Ammon's horn (tissue), 1 donor: Measurements from ENCODE around the gene GALK1.

ENCODE experiments used
- DNase-seq: peaks from one replicate; pipeline ENCODE4 v3.0.0-alpha.2; 2016; ENCODE audit warnings: low spot score

The GALK1 gene

DNA sequence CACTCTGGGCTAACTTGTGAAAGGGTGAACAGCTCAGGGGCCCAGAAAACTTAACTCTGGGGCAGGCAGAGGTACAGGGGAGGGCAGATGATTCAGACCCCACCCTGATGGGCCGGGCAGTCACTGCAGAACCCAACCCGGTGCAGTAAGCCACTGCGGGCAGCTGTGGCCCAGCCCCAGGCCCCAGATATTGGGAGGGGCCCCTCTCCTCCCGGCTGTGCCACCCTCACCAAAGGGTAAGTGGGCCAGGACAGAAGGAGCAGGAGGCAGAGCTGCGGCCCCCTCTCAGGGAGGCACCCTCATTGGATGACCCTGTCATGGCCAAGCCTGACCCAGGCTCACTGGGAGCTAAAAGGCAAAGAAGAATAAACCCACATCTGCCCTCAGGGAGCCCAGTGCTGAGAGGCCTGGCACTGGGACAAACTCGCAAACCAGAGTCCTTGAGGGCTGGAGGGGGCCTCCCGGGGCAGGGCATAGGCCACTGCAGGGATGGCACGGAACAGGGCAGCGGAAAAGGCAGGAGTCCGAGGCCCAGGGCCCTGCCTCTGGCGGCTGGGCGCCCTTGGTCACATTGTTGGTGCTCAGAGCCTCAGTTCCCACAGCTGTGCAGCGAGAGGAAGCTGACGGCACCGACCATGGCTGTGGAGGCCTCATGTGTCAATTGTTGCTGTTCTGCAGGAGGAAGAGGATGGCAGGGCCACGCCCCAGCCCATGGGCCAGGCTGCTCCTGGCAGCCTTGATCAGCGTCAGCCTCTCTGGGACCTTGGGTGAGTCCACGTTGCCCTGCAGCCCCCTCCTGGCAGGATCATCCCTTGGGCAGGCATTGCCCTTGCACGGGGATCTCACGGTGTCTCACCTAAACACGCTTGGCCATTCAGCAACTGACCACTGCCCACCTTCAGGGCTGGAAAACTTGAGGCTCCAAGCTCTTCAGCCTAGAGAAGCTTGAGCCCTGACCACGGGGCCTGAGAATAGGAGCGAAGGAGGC is 40.7 kb downstream of the GALK1 start:
- no peak for DNase-seq

DNA sequence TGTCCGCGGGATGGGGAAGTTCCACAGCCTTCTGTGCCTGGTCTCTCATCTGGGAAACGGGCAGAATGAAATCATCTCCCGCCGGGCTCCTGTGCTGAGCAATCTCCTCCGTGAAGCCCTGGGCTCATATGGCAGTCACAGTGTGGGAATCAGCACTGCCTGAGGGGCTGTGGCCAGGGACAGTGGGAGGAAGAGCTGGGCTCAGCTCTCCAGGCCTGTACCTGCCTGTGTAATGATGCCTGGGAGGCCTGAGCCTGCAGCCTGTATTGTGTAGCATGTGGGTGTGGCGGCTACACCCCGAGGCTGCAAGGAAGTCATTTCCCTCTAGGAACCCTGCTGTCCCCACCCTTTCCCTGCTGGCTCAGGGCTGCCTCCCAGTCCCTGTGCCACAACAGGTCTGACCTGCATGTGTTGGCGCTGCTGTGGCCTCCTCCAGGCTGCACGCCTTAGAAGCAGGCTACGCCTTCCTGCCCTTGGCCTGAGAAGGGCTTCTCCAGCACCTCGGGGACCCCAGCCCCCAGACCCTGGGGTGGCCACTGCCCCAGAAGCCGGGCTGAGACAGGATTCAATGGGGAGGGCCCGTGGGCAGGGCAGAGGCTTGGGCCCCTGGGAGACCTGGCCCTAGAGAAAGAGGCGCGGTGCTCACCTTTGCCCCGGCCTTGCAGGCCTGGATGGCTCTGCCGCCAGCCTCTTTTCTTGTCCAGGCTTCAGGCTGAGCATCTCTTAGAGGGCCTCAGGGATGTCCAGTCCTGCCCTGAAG is 41.6 kb downstream of the GALK1 start:
- no peak for DNase-seq

DNA sequence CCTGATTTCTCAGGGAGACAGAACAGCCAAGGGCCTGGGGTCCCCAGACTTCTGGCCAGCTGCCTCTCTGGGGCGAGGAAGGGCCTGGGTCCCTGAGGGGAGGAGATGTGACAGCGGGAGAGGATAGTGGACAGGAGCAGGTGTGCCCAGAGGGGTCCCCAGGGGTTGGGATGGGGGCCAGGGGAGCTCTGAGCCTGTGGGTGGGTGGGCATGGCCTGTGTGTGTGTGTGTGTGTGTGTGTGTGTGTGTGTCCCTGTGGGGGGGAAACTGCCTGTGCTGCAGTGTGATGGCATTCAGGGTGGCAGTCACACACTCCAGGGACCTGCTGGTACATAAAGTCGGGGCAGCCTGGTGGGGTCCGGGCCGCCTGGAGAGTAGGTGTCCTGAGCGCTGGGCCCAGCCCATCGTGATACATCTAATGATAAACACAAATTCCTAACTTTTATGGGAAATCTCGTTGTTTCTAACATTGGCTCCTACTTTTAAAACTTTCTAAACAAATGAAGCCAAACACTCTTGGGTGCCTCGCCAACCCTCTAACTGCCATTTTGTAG is 42.4 kb downstream of the GALK1 start:
- no peak for DNase-seq

DNA sequence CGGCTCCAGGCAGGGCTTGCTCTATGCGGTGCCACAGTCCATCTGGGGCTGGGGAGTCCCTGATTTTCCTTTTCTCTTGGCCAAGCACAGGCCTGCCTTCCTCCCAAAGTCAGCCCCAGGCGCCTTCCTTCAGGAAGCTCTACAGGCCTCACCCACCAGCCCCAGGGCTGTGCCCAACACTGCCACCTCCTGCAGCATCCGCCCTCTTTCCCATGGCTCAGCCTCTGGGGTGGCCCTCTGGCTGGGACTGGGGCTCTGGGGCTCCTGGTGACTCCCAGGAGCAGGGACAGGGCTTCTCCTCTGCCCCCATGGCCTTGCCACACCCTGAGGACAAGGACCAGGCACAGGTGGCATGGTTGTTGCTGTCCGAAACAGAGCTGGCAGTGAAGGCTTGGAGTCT is 42.9 kb downstream of the GALK1 start:
- no peak for DNase-seq

DNA sequence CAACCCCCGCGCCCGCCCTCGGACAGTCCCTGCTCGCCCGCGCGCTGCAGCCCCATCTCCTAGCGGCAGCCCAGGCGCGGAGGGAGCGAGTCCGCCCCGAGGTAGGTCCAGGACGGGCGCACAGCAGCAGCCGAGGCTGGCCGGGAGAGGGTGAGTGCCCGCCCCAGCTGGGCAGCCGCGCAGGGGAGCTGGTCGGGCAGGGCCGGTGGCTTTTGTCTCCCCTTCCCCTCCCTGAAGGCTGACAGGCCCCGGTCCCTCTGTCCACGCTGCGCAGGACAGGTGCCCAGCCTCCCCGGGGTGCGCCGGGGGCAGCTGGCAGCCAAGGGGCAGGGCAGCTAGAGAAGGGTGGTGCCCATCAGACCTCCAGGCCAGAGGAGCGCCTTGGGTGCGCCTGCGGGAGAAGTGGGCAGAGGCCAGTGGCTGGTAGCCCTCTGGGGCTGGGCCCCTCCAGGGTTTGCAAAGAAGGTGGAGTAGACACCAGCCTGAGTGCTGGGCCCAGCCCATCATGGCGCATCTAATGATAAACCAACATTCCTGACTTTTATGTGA is 43.5 kb downstream of the GALK1 start:
- DNase-seq = no peak

DNA sequence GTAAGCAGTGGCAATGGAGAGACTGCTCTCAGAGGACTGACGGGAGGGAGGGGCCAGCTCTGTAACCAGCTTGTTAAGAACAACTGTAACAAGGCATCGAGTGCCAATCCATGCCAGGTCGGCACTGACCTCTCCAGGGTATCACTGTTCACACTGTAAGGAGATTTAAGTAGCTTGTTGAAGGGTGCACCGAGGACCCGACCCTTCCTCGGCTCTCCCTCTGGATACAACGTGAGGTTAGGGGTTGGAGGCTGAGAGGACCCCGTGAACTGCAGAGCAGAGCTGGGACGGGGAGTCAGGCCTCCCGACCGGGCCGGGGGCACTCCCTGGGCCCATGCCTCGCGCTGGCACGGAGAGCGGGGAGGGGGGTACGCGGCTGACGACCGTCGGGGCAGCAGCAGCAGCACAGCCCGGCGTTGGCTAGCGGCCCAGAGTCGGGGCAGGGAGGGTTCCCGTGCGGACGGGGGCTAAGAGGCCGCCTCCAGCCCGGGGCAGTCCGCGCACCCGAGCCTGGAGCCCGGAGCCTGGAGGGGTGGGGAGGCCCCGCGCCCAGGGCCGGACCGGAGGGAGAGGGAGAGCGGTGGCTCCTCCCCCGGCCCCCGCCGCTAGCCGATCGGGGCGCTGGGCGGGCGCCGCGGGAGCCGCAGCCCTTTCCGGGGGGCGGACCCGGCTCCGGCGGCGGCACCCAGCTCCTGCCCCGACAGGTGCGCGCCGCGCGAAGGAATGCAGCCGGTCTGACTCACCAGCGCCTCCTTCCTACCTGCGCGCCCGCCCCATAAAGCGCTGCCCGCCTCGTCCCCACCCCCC is 44.1 kb downstream of the GALK1 start, which contains the start of gene ITGB4:
Gene ITGB4 (plus strand): TSS at position 804 of the 807 bp plus-strand sequence. CDS start 3,245 bp downstream, outside the sequence.
- peak; percentile 57 for DNase-seq

DNA sequence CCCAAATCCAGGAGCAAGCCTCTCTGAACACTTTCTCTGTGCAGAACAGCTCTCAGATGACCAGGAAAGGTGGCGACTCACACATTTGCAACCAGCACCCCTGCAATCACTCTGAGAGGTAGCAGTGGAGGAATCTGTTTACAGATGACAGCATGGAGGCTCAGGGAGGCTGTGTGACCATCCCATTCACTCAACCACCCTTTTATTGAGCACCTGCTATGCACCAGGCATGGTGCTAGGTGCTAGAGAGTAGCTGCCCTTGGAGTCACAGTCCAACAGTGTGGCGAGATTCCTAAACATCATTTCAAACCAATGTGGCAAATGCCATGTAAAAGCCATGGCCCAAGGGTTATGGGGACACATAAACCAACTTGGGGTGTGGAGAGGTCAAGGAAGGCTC is 45.3 kb downstream of the GALK1 start:
- no peak for DNase-seq

DNA sequence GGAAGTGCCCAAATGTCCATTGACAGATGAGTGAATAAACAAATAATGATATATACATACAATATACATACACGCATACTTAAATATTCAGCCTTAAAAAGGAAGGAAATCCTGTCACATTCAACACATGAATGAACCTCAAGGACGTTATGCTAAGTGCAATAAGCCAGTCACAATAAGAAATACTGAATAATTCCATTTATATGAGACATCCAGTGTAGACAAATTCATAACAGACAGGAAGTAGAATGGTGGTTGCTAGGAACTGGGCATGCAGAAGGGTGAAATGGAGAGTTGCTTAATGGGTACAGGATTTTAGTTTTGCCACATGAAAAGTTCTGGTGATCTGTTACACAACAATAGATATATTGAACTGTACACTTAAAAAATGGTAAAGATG is 52.5 kb downstream of the GALK1 start:
- DNase-seq = no peak
